ENCODE results near the gene GDPD4.

DNA sequence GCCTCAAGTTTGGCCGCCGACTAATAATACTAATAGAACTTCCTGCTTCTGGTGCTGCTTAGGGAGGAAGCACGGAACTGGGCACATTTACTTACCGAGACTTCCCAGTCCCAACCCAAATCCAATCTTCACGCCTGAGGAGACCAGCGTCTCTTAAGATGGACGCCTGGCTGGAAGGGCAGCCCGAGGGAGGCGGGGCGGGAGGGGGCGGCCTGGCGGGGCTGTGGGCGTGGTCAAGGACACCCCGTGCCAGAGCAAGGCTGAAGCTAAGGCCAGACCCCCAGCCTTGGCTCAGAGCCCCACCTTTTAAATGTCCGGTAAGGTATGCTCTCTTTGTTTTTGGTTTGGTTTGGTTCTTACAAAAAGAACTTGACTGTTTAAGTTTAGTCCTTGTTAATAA, at the start of gene GDPD4:
- TF ChIP-seq, protein P1, sequence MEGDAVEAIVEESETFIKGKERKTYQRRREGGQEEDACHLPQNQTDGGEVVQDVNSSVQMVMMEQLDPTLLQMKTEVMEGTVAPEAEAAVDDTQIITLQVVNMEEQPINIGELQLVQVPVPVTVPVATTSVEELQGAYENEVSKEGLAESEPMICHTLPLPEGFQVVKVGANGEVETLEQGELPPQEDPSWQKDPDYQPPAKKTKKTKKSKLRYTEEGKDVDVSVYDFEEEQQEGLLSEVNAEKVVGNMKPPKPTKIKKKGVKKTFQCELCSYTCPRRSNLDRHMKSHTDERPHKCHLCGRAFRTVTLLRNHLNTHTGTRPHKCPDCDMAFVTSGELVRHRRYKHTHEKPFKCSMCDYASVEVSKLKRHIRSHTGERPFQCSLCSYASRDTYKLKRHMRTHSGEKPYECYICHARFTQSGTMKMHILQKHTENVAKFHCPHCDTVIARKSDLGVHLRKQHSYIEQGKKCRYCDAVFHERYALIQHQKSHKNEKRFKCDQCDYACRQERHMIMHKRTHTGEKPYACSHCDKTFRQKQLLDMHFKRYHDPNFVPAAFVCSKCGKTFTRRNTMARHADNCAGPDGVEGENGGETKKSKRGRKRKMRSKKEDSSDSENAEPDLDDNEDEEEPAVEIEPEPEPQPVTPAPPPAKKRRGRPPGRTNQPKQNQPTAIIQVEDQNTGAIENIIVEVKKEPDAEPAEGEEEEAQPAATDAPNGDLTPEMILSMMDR (IDR thresholded peaks at IDR 0.05), result no peak
- no peak for TF ChIP-seq POLR2A (IDR thresholded peaks at IDR 0.05)

Data from sigmoid colon (tissue), 3 donors.